ENCODE results near the gene PAPPA.

Gene PAPPA

DNA sequence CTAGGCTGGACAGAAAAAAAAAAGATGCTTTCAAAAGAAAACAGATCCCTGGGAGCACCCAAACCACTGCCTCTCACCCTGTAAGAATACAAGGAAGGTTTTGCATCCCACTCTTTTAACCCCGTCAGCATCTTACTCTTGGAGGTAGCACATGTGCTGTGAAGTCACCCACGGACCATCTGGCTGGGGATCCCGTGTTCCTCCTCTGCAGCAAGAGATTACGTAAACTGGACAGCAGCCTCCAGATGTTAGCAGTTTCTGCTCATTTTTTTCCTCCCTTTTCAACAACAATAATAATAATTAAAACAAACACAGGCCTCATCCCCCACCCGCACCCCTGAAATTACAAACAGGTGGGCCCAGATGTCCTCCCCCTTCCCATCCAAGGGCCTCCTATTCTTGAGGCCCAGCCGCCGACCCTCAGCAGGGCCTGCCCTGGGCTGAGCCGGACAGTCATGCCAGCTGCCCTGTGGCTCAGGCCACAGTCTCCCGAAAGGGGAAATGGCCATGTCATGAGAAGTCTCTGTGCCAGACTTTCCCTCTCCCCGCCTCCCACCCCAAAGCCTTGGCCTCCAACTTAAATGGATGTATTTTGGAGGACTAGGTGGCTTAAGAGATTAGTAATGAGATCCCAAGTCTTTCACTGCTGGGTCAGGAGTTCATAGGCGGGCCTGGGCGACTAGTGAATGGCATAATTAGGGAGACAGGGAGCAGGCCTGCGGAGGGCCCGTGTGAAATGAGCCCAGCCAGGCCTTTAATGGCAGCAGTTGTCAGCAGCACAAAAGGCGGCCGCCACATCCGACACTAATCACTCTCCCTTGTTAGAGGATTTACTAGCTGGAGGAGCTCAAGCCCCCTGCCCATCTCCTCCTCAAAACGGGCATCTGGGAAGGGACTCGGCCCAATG is 165.1 kb downstream of the PAPPA start:
- Histone ChIP-seq H3K4me3 (ENCODE audit: insufficient read depth, low read depth, low read length, poor library complexity, severe bottlenecking) (no peak overlapping the region), H3K27me3 (replicated peaks; ENCODE audit: control insufficient read depth, insufficient read depth, low read length, poor library complexity, severe bottlenecking) (no peaks in the 10 kb centered on the region), H3K4me1 (ENCODE audit: control insufficient read depth, insufficient read depth, low read length, poor library complexity, severe bottlenecking) (no peaks in the 10 kb centered on the region), H3K9me3 (ENCODE audit: control insufficient read depth, low read length) (no peaks in the 10 kb centered on the region), H3K27ac (ENCODE audit: insufficient read depth, low read length, poor library complexity, severe bottlenecking) (no peak overlapping the region), H3K36me3 (ENCODE audit: control insufficient read depth, insufficient read depth, low read length) (no peaks in the 10 kb centered on the region)
- DNase-seq, result no peak

GRCh38 chr9:116319480-116319879 is 165.9 kb downstream of the PAPPA start:
- Histone ChIP-seq H3K4me3 (ENCODE audit: insufficient read depth, low read depth, low read length, poor library complexity, severe bottlenecking) (no peak overlapping the region), H3K4me1 (ENCODE audit: control insufficient read depth, insufficient read depth, low read length, poor library complexity, severe bottlenecking) (no peaks in the 10 kb centered on the region), H3K27me3 (replicated peaks; ENCODE audit: control insufficient read depth, insufficient read depth, low read length, poor library complexity, severe bottlenecking) (no peaks in the 10 kb centered on the region), H3K9me3 (ENCODE audit: control insufficient read depth, low read length) (no peaks in the 10 kb centered on the region), H3K27ac (ENCODE audit: insufficient read depth, low read length, poor library complexity, severe bottlenecking) (no peak overlapping the region), H3K36me3 (ENCODE audit: control insufficient read depth, insufficient read depth, low read length) (no peaks in the 10 kb centered on the region)
- no peak for DNase-seq

- Histone ChIP-seq H3K4me3 (ENCODE audit: insufficient read depth, low read depth, low read length, poor library complexity, severe bottlenecking) (no peak overlapping the region), H3K27ac (ENCODE audit: insufficient read depth, low read length, poor library complexity, severe bottlenecking) (no peak overlapping the region), H3K9me3 (ENCODE audit: control insufficient read depth, low read length) (no peaks in the 10 kb centered on the region), H3K36me3 (ENCODE audit: control insufficient read depth, insufficient read depth, low read length) (no peaks in the 10 kb centered on the region), H3K4me1 (ENCODE audit: control insufficient read depth, insufficient read depth, low read length, poor library complexity, severe bottlenecking) (no peaks in the 10 kb centered on the region), H3K27me3 (replicated peaks; ENCODE audit: control insufficient read depth, insufficient read depth, low read length, poor library complexity, severe bottlenecking) (no peaks in the 10 kb centered on the region)
- no peak for DNase-seq
Observed at GRCh38 chr9:116320290-116320689, 166.7 kb downstream of the PAPPA start.

DNA sequence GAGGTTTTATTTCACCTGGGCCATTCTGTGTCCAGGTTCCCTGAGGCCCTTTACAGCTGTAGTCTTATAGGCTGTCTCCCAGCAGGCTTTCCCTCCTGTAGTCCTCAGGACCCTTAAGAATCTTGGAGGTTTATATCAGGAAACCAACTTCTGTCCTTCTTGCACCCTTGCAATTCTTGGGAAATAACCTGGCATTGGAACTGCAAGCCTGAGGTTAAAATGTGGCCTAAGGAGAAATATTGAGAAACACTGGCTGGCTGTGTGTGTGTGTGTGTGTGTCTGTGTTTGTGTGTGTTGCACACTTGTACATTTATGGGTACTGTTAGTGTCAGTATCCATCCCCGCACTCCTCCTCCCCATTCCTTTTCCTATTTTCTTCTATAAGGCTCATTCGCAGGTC is 168.9 kb downstream of the PAPPA start:
- DNase-seq, result no peak
- H3K4me3 ChIP-seq (ENCODE audit: insufficient read depth, low read depth, low read length, poor library complexity, severe bottlenecking), result no peak overlapping the region
- no peak overlapping the region for H3K27ac ChIP-seq (ENCODE audit: insufficient read depth, low read length, poor library complexity, severe bottlenecking)
- H3K9me3 ChIP-seq (ENCODE audit: control insufficient read depth, low read length), result no peaks in the 10 kb centered on the region
- no peaks in the 10 kb centered on the region for H3K4me1 ChIP-seq (ENCODE audit: control insufficient read depth, insufficient read depth, low read length, poor library complexity, severe bottlenecking)
- H3K27me3 ChIP-seq (replicated peaks; ENCODE audit: control insufficient read depth, insufficient read depth, low read length, poor library complexity, severe bottlenecking), result no peaks in the 10 kb centered on the region
- H3K36me3 ChIP-seq (ENCODE audit: control insufficient read depth, insufficient read depth, low read length), result no peaks in the 10 kb centered on the region

- no peaks in the 10 kb centered on the region for H3K36me3 ChIP-seq (ENCODE audit: control insufficient read depth, insufficient read depth, low read length)
- no peaks in the 10 kb centered on the region for H3K9me3 ChIP-seq (ENCODE audit: control insufficient read depth, low read length)
- no peaks in the 10 kb centered on the region for H3K27me3 ChIP-seq (replicated peaks; ENCODE audit: control insufficient read depth, insufficient read depth, low read length, poor library complexity, severe bottlenecking)
- DNase-seq, result no peak
- no peak overlapping the region for H3K27ac ChIP-seq (ENCODE audit: insufficient read depth, low read length, poor library complexity, severe bottlenecking)
- no peak overlapping the region for H3K4me3 ChIP-seq (ENCODE audit: insufficient read depth, low read depth, low read length, poor library complexity, severe bottlenecking)
- no peaks in the 10 kb centered on the region for H3K4me1 ChIP-seq (ENCODE audit: control insufficient read depth, insufficient read depth, low read length, poor library complexity, severe bottlenecking)
Observed at GRCh38 chr9:116323012-116323411, 169.4 kb downstream of the PAPPA start.

- H3K4me1 ChIP-seq (ENCODE audit: control insufficient read depth, insufficient read depth, low read length, poor library complexity, severe bottlenecking), result no peaks in the 10 kb centered on the region
- no peak for DNase-seq
- no peaks in the 10 kb centered on the region for H3K27me3 ChIP-seq (replicated peaks; ENCODE audit: control insufficient read depth, insufficient read depth, low read length, poor library complexity, severe bottlenecking)
- H3K9me3 ChIP-seq (ENCODE audit: control insufficient read depth, low read length), result no peaks in the 10 kb centered on the region
- no peak overlapping the region for H3K27ac ChIP-seq (ENCODE audit: insufficient read depth, low read length, poor library complexity, severe bottlenecking)
- no peak overlapping the region for H3K4me3 ChIP-seq (ENCODE audit: insufficient read depth, low read depth, low read length, poor library complexity, severe bottlenecking)
- H3K36me3 ChIP-seq (ENCODE audit: control insufficient read depth, insufficient read depth, low read length), result no peaks in the 10 kb centered on the region
Observed at GRCh38 chr9:116323571-116323970, 170.0 kb downstream of the PAPPA start.

GRCh38 chr9:116325924-116326323 is 172.3 kb downstream of the PAPPA start:
- Histone ChIP-seq H3K36me3 (ENCODE audit: control insufficient read depth, insufficient read depth, low read length) (no peaks in the 10 kb centered on the region), H3K4me3 (ENCODE audit: insufficient read depth, low read depth, low read length, poor library complexity, severe bottlenecking) (no peak overlapping the region), H3K9me3 (ENCODE audit: control insufficient read depth, low read length) (no peaks in the 10 kb centered on the region), H3K27me3 (replicated peaks; ENCODE audit: control insufficient read depth, insufficient read depth, low read length, poor library complexity, severe bottlenecking) (no peaks in the 10 kb centered on the region), H3K27ac (ENCODE audit: insufficient read depth, low read length, poor library complexity, severe bottlenecking) (no peak overlapping the region), H3K4me1 (ENCODE audit: control insufficient read depth, insufficient read depth, low read length, poor library complexity, severe bottlenecking) (no peaks in the 10 kb centered on the region)
- no peak for DNase-seq

DNA sequence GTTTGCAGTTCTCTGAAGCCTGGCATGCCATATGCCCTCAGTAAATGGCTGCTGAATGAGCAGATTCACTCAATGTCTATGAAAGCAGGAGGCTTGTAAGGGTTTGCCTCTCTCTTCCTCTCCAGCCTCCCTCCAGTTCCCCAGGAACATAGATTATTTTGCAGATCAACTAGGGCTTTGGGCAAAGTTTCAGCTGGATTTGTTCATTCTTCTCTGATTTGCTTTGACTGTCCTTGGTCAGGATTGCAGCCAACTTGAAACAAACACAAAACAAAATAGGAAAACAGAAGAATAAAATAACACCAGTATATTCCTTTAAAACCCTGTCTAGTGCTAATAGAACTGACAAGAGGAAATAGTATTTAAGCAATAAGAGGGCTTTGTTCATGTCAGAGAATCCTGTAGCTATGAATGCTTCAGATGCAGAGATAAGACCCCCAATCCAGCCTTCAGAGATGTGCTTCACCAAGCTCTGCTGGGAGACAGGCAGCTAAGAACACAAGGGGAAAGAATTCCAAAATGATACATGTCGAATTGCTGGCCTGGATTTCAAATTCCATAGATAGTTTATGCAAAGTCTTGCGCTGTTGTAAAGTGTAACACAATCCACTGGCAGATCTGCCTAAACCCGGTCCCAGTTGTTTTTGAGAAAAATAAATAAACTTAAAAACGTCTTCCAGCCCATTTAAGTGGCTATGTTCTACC is 174.3 kb downstream of the PAPPA start:
- no peak for DNase-seq
- H3K4me1 ChIP-seq (ENCODE audit: control insufficient read depth, insufficient read depth, low read length, poor library complexity, severe bottlenecking), result no peaks in the 10 kb centered on the region
- H3K36me3 ChIP-seq (ENCODE audit: control insufficient read depth, insufficient read depth, low read length), result no peaks in the 10 kb centered on the region
- H3K9me3 ChIP-seq (ENCODE audit: control insufficient read depth, low read length), result no peaks in the 10 kb centered on the region
- H3K27me3 ChIP-seq (replicated peaks; ENCODE audit: control insufficient read depth, insufficient read depth, low read length, poor library complexity, severe bottlenecking), result no peaks in the 10 kb centered on the region
- H3K27ac ChIP-seq (ENCODE audit: insufficient read depth, low read length, poor library complexity, severe bottlenecking), result no peak overlapping the region
- no peak overlapping the region for H3K4me3 ChIP-seq (ENCODE audit: insufficient read depth, low read depth, low read length, poor library complexity, severe bottlenecking)

DNA sequence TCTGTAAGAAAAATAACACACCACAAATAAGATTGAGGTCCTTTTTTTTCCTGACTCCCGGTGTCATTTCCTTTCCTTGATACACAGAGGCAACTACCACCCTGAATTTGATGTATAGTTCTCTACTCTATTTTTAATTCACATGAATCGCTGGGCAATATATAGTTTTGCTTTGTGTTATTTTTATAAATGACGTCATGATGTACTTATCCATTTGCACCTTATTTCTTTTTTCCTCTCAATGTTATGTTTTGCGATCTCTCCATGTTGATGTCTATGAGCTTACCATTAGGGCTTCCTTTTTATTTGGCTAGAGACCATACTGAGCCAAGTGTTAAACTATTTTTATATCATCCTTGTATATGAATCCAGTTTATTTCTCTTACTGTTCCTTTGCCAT is 175.9 kb downstream of the PAPPA start:
- no peak for DNase-seq
- Histone ChIP-seq H3K27me3 (replicated peaks; ENCODE audit: control insufficient read depth, insufficient read depth, low read length, poor library complexity, severe bottlenecking) (no peaks in the 10 kb centered on the region), H3K4me3 (ENCODE audit: insufficient read depth, low read depth, low read length, poor library complexity, severe bottlenecking) (no peak overlapping the region), H3K27ac (ENCODE audit: insufficient read depth, low read length, poor library complexity, severe bottlenecking) (no peak overlapping the region), H3K36me3 (ENCODE audit: control insufficient read depth, insufficient read depth, low read length) (no peaks in the 10 kb centered on the region), H3K4me1 (ENCODE audit: control insufficient read depth, insufficient read depth, low read length, poor library complexity, severe bottlenecking) (no peaks in the 10 kb centered on the region), H3K9me3 (ENCODE audit: control insufficient read depth, low read length) (no peaks in the 10 kb centered on the region)

DNA sequence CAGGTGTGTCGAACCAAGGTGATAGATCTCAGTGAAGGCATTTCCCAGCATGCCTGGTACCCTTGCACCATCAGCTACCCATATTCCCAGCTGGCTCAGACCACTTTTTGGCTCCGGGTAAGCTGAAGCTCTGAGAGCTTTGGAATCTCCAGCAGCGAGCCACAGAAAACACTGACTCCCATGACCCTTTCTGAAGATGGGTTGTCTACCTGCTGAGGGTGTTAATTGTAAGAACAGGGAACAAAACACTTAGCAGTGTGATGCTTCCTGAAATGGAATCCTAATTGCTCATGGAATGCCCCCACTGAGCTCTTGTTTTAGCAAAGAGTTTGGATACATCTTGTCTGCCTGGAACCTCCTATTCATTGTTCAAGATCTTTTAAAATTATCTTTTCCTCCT is 177.7 kb downstream of the PAPPA start:
- DNase-seq, result no peak
- Histone ChIP-seq H3K9me3 (ENCODE audit: control insufficient read depth, low read length) (no peaks in the 10 kb centered on the region), H3K36me3 (ENCODE audit: control insufficient read depth, insufficient read depth, low read length) (no peaks in the 10 kb centered on the region), H3K27me3 (replicated peaks; ENCODE audit: control insufficient read depth, insufficient read depth, low read length, poor library complexity, severe bottlenecking) (no peaks in the 10 kb centered on the region), H3K27ac (ENCODE audit: insufficient read depth, low read length, poor library complexity, severe bottlenecking) (no peak overlapping the region), H3K4me3 (ENCODE audit: insufficient read depth, low read depth, low read length, poor library complexity, severe bottlenecking) (no peak overlapping the region), H3K4me1 (ENCODE audit: control insufficient read depth, insufficient read depth, low read length, poor library complexity, severe bottlenecking) (no peaks in the 10 kb centered on the region)

Data from effector memory CD4-positive, alpha-beta T cell (primary cell).